Adrenal gland (tissue), 12 donors: ENCODE results near the gene BCORL1. TPM values are rescaled to one million over a fixed set of nuclear protein-coding genes. Genes with fewer than 3 reads are reported as not detected.

ENCODE experiments used
- DNase-seq, 7 donors: peaks; one replicate each; pipeline ENCODE4 v3.0.0-alpha.2; 2019 to 2020
- H3K27ac ChIP-seq, 5 donors: fragments of 200-600 bp; sonication (generic) in 4 of 5; 1 replicate in 3 of 5; 2 replicates in 2 of 5; pipeline versions ENCODE4 v1.5.1 to v1.8.0; 2016 to 2020; ENCODE audit warnings: mild to moderate bottlenecking in 1 of 5
- H3K27me3 ChIP-seq: fragments of 200-600 bp; 2 replicates; pipeline ENCODE4 v1.8.0; 2021
- H3K36me3 ChIP-seq, 2 donors: fragments of 200-600 bp; replicated peaks in 1 of 2; 1 replicate in 1 of 2; 2 replicates in 1 of 2; pipeline versions ENCODE4 v1.5.1 to v1.8.0; 2018 to 2022
- H3K4me1 ChIP-seq, 2 donors: fragments of 200-600 bp; replicated peaks in 1 of 2; 1 replicate in 1 of 2; 2 replicates in 1 of 2; pipeline versions ENCODE4 v1.5.1 to v1.8.0; 2018 to 2021
- H3K4me3 ChIP-seq, 4 donors: fragments of 200-600 bp; sonication (generic) in 3 of 4; one replicate each; pipeline ENCODE4 v1.5.1; 2016 to 2018
- H3K9me3 ChIP-seq, 3 donors: fragments of 200-600 bp; sonication (generic) in 1 of 3; replicated peaks in 1 of 3; 1 replicate in 2 of 3; 2 replicates in 1 of 3; pipeline versions ENCODE4 v1.5.1 to v1.8.0; 2016 to 2021
- POLR2A ChIP-seq, 2 donors: fragments of 450-650 bp; IDR thresholded peaks; one replicate each; pipeline ENCODE4 v1.6.1; 2017; ENCODE audit warnings: antibody characterized with exemption in 2 of 2, mild to moderate bottlenecking in 2 of 2, moderate library complexity in 1 of 2
- WGBS, 4 donors: extraction: QIAGEN DNeasy Blood & Tissue Kit in 2 of 4; methylation state at CpG; one replicate each; pipeline versions ENCODE4 v1.1.5 to v1.1.7; 2013 to 2017; 5-methylcytosine and 5-hydroxymethylcytosine counted together
- intact Hi-C, 2 donors: fragments of 100-400 bp; cut with DNase I; formaldehyde crosslinking; loops; one replicate each; pipeline versions ENCODE4 v1.14.1 to v1.15.0; 2022 to 2023
- polyA plus RNA-seq, 3 donors: library from polyadenylated mRNA; stranded (reverse); fragments of 200-250 nt in 2 of 3; fragments of 350-450 nt in 1 of 3; fragmentation: Illumina TruSeq in 1 of 3; extraction: RNeasy Lipid Tissue Mini Kit (QIAGEN cat#74804) in 1 of 3; gene quantifications; one replicate each; pipeline ENCODE4 v1.2.3, GENCODE V29; 2013 to 2014
- total RNA-seq, 9 donors: library from RNA; depleted of rRNA in 4 of 9; stranded (reverse); fragments of >200 nt in 4 of 9; fragments of 120-200 nt in 1 of 9; fragmentation: NEBNext Ultra II Directional in 1 of 9; extraction: Animal tissue kit (Norgen Biotek cat#: 25700) in 1 of 9; gene quantifications; one replicate each; pipeline versions ENCODE4 v1.1.0 to v1.2.4, GENCODE V29; 2013 to 2023
- TF ChIP-seq, protein P1 (sequence below), 6 experiments: fragments of 450-650 bp in 4 of 6; fragments of 200-600 bp in 2 of 6; sonication (generic) in 1 of 6; IDR thresholded peaks; 1 replicate in 5 of 6; 2 replicates in 1 of 6; pipeline versions ENCODE4 v1.5.1 to v1.8.0; 2016 to 2021; ENCODE audit warnings: antibody characterized with exemption in 6 of 6, mild to moderate bottlenecking in 2 of 6, moderate library complexity in 1 of 6
- donor health status: healthy with polysubstance abuse.
- donor health status: Bipolar disorder and iron deficiency.
- donor health status: DM: yes; HTN: yes; CAD: no.
- donor health status: DM: no; HTN: no; CAD: no.
- donor health status: DM: no; HTN: no; CAD: no.
- donor health status: DM: yes; HTN: yes; CAD: no.

BCORL1 gene
- total and polyA plus RNA-seq, 12 donors = 1.4 to 18.5 (median 7.0) TPM

DNA sequence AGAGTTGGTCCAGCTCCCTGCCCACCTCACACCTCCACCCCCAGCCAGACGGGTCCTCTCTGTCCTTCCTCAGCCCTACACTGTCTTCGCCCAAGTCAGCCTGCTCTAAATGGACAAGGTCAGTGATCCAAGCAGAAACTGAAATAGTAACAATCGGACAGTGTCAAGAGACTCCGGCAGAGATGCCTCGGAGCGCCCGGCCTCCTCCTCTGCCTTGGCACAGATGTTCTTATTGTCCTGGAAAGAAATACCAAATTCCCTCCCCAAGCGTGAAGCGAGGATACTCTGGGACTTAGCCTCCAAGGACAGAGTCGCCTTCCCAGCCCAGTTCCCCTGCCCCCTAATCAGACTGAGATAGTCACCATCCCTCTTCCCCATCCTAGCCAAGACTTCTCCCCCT, 48.0 kb upstream of the BCORL1 start:
- Histone ChIP-seq H3K27ac (no peak overlapping the region), H3K27me3 (peaks cover 6% of the 10 kb centered on the region), H3K36me3 (no peaks in the 10 kb centered on the region), H3K4me1 (no peaks in the 10 kb centered on the region), H3K4me3 (no peak overlapping the region), H3K9me3 (no peaks in the 10 kb centered on the region)
- intact Hi-C loops = no loop called here
- 52 to 59% (median 58%) methylated on average over 10 of the region's 10 CpGs; no CpG with 5 or more reads in 1 of the 4 donors for WGBS, 4 donors
- TF ChIP-seq, protein P1, sequence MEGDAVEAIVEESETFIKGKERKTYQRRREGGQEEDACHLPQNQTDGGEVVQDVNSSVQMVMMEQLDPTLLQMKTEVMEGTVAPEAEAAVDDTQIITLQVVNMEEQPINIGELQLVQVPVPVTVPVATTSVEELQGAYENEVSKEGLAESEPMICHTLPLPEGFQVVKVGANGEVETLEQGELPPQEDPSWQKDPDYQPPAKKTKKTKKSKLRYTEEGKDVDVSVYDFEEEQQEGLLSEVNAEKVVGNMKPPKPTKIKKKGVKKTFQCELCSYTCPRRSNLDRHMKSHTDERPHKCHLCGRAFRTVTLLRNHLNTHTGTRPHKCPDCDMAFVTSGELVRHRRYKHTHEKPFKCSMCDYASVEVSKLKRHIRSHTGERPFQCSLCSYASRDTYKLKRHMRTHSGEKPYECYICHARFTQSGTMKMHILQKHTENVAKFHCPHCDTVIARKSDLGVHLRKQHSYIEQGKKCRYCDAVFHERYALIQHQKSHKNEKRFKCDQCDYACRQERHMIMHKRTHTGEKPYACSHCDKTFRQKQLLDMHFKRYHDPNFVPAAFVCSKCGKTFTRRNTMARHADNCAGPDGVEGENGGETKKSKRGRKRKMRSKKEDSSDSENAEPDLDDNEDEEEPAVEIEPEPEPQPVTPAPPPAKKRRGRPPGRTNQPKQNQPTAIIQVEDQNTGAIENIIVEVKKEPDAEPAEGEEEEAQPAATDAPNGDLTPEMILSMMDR (IDR thresholded peaks at IDR 0.05) = no peak
- TF ChIP-seq POLR2A (IDR thresholded peaks at IDR 0.05) = no peak
- no peak for DNase-seq

DNA sequence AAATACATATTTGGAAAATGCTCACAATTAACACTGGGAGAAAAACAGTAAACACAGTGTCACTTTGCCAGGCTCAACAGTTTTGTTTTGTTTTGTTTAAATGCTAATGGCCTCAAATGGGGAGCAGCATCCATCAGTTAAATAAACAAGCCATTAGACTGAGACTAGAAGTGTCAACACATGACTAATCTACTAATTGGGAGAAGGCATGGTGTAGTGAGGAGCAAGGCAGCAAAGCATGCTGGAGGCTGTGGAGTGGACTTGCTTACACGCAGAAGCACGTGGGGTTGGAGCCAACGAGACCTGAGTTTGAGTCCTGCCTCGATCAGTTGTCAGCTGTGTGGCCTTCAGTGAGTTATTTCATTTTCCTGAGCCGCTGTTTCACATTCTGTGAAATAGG, 47.5 kb upstream of the BCORL1 start:
- Histone ChIP-seq H3K4me1 (no peaks in the 10 kb centered on the region), H3K4me3 (no peak overlapping the region), H3K27me3 (peaks cover 8% of the 10 kb centered on the region), H3K9me3 (no peaks in the 10 kb centered on the region), H3K27ac (no peak overlapping the region), H3K36me3 (no peaks in the 10 kb centered on the region)
- TF ChIP-seq POLR2A (IDR thresholded peaks at IDR 0.05) = no peak
- TF ChIP-seq, protein P1 (IDR thresholded peaks at IDR 0.05) = no peak
- intact Hi-C loops = no loop called here
- no peak for DNase-seq
- 65 to 92% (median 87%) methylated on average over 4 to 5 of the region's 5 CpGs for WGBS, 4 donors

DNA sequence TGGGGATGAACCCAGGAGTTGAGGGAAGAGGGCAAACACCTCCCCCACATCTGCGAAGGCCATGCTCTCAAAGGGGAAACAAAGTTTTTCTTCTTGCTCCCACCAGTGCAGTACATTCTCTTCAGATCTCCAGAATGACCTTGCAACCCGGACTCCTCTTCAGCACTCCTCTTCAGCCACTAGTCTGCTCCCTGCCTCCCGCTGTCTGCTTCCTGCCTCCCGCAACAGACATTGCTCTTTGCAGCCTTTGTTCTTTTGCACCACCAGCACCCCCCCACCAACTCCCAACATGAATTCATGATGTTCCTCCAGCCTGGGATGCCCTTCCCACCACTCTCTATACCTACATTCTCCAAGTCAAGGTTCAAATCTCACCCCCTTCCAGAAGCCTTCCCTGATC, 44.4 kb upstream of the BCORL1 start:
- intact Hi-C loops = no loop called here
- no peak for DNase-seq
- Histone ChIP-seq H3K27me3 (peaks cover 8% of the 10 kb centered on the region), H3K9me3 (no peaks in the 10 kb centered on the region), H3K4me3 (no peak overlapping the region), H3K36me3 (no peaks in the 10 kb centered on the region), H3K4me1 (no peaks in the 10 kb centered on the region), H3K27ac (no peak overlapping the region)
- TF ChIP-seq, protein P1 (IDR thresholded peaks at IDR 0.05) = no peak
- TF ChIP-seq POLR2A (IDR thresholded peaks at IDR 0.05) = no peak
- WGBS, 4 donors = 57 to 63% (median 59%) methylated on average over 3 to 4 of the region's 4 CpGs

DNA sequence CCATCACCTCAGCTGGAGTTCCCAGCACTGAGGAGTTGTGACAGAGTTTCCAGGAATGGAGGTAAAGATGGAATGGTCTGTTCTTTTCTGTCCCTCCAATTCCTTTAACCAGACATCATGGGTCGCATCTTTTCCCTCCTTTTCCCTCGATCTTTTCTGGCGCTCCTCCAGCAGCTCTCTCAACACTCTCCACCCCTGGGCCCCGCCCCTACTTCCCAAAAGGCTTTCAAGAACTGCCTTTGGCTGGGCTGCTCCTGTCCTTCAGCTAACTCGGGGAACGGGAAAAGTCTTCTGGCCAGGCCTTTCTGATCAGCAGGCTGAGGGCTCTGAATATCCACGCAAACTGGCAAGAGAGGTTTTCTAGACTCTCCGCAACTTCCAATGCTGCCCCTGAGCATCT, 42.4 kb upstream of the BCORL1 start:
- Histone ChIP-seq H3K27me3 (peaks cover 8% of the 10 kb centered on the region), H3K4me3 (no peak overlapping the region), H3K4me1 (no peaks in the 10 kb centered on the region), H3K27ac (no peak overlapping the region), H3K9me3 (no peaks in the 10 kb centered on the region), H3K36me3 (no peaks in the 10 kb centered on the region)
- intact Hi-C loops = no loop called here
- DNase-seq = no peak
- no peak for TF ChIP-seq POLR2A (IDR thresholded peaks at IDR 0.05)
- TF ChIP-seq, protein P1 (IDR thresholded peaks at IDR 0.05) = no peak
- whole genome bisulfite sequencing, 4 donors = 45 to 55% (median 51%) methylated on average over 8 of the region's 8 CpGs
